ENCODE results near the gene ZNF326.
"Not testable (repeated sequence)": the region's sequence is repeated elsewhere in the genome, so short reads cannot be mapped to it uniquely, and the experiment has no call there.

ZNF326 gene

DNA sequence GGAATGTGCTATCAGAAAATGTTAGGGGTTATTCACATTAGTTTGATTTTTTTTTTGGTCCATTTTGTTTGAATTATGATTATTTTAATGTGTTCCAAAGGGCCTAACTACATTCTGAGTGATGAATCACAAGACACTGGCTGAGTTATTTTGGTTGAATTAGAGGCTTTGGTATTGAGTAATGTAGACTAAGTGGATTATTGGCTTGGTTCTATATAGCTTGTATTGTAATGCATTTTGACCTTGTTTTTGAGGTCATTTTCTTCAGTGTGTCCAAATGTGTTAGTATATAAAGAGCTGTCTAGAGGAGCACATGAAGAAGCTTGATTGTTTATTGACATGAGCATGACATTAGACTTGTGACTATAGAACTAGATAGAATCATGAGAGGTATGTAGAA lies 3.4 kb downstream of the ZNF326 start:
- DNase-seq = no peak

- DNase-seq = no peak
Measured at GRCh38 chr1:89999208-89999607, 4.3 kb downstream of the ZNF326 start.

GRCh38 chr1:89999628-90000027 lies 4.7 kb downstream of the ZNF326 start:
- DNase-seq = no peak

DNA sequence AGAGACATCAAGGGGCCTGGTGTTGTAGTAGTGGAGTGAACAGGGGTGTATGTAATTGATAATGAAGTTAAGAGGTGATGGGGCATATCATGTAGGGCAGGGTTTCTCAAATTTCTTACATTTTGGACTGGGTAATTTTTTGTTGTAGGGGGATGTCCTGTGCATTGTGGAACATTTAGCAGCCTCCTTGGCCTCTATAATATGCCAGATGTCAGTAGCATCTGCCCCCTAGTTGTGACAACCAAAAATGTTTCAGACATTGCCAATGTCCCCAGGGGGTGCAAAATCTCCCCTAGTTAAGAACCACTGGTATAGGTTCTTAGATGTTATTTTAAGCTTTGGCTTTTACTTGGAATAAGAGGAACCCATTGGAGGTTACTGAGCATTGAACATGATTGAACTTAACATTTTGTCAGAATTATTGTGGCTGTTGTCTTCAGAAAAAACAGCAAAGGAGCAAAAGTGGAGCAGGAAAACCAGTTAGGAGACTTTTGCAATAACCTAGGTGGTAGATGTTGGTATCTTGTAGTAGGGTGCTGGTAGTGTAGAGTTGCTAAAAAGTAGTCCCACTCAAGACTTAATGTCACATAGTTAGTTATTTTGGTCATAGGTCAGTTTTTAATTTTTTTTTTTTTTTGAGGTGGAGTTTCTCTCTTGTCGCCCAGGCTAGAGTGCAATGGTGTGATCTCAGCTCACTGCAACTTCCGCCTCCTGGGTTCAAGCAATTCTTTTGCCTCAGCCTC lies 6.2 kb downstream of the ZNF326 start:
- no peak for DNase-seq

DNA sequence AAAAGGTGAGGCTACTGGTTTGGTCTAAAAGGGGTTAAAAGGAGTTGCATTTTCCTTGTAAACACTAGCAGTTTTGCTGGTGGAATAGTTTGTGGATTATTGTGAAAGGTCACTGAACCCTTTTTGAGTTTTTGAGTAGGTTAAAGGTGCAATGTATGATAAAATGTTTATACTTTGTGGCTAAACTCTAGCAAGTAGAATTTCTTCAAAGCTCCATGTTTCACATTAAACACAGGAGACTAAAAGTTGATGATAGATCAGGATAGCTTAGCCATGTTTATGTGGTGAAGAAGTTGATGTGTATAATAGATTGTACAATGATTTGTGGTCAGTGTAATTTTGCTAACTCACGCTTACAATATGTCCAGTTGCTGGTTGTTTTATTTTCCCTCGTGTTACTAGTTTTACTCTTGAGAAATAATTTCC lies 13.1 kb downstream of the ZNF326 start:
- no peak for DNase-seq

- no peak for DNase-seq
Measured at GRCh38 chr1:90012300-90012699, 17.4 kb downstream of the ZNF326 start.

DNA sequence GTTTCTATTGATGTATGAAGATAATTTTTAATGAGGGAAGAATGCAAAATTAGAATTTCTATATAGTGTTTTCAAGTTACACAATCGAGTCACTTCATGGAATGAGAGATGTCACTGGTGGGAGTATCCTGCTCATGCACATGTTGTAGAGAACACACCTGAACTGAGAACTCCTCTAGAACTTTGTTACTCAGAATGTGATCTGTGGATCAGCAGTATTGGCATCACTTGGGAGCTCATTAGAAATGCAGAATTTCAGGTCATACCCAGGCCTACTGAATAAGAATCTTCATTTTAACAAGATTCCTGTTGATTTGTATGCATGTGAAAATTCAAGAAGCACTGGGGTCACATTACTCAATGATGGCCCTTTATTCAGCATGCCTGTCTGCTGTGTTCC lies 28.8 kb downstream of the ZNF326 start:
- no peak for DNase-seq

- no peak for DNase-seq
Measured at GRCh38 chr1:90027281-90027680, 32.4 kb downstream of the ZNF326 start.

- no peak for DNase-seq
Measured at GRCh38 chr1:90039652-90040051, 44.7 kb downstream of the ZNF326 start.

DNA sequence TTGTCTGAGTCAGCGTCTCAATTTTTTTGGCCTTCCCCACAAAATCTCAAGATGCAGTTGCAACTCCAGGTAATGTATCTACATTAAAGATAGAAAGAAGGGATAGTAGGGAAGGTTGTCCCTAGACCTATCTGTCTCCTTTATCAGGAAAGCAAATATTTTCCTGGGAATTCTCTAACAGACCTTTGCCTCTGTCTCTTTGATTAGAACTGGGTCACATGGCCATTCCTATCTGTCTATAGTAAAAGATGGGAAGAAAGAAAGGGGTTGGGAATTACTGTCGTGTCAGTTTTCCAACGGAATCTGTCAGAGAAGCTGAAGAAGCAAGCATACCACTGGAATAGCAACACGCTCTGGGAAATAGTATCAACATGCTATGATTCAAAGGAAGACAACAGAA lies 48.7 kb downstream of the ZNF326 start:
- DNase-seq = no peak

GRCh38 chr1:90044346-90044745 lies 49.4 kb downstream of the ZNF326 start:
- DNase-seq = no peak

DNA sequence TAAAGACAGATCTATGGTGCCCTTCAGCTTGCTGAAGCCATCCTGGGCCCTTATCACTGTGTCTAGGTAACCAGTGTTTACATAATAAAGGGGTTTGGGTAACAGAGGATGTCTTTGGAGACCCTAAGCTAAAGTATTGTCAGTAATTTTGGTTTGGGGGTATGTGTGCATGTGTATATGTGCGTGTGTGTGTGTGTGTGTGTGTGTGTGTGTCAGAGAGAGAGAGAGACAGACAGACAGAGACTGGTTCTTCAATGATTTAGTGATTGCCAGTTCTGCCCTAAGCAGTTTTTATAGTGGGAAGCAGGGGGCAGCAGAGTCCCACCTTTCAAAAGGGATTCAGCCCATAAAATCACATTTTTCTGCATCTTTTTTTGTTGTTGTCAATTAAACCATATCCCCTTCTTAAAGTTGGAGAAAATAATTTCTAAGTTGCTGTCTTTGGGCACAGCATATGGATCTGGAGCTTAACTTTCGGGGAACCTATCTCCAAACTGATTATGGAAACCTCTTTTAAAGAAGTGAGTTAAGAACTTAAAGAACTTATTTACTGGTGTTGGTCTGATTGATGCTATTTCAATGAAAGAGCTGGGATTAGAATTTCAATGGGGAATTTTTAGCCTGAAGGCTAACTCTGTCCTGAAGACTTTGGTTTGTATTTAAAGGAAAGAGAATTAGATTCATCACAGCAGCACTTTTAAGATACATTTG lies 51.1 kb downstream of the ZNF326 start:
- DNase-seq = no peak

DNA sequence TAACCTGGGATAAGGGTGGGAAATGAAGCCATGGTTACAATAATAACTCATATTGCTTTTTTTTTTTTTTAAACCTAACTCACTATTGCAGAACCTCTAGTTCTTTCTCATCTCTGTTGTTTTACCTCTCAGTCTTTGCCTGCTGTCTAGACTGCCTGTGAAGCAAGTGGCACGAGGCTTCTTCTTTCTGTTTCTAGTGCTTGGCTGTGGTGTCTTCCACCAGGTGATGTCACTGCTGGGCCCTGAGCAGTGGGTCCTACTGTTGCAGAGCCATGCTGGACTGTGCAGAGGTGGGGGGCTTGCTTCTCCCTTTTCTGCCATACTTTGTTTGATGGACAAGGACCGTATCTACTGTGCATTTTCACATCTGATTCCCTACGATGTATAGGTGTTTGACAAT lies 51.7 kb downstream of the ZNF326 start:
- no peak for DNase-seq

GRCh38 chr1:90048043-90048442 lies 53.1 kb downstream of the ZNF326 start:
- DNase-seq = no peak

GRCh38 chr1:90062700-90063643 lies 68.1 kb downstream of the ZNF326 start:
- not testable (repeated sequence) for DNase-seq

- DNase-seq = not testable (repeated sequence)
Measured at GRCh38 chr1:90064109-90064508, 69.2 kb downstream of the ZNF326 start.

DNA sequence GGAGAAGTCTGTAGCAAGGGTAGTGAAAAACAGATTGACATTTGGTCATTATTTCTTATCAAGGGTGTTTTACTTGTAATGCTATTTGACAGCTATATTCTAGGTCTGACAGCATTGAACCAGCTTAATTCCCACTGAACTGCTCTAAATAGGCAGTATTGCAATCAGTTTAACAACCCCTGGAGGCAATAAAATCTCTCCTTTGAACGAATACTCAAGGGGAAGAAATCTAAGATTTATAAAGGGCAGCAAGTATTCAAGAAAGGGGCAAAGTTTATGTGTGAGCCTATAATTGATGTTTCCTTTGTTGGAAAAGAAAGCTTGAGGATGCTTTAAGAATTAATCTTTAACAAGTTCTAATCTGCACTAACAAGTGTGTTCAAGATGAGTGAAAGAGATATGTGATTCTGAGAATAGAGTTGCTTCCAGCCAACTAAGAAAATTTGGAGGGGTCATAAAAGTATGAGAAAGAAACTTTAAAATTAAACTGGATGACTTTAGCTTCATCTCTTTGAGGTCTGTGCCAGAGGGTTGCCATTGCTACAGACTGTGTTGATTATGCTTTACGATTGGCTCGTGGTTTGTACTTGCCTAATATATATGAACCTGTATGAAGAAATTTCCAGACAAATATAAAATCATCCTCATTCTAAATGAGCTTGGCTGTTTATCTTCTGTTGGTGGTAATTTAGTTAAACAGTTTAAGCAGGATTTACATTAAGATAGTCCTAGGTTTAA lies 72.5 kb downstream of the ZNF326 start:
- DNase-seq = no peak

DNA sequence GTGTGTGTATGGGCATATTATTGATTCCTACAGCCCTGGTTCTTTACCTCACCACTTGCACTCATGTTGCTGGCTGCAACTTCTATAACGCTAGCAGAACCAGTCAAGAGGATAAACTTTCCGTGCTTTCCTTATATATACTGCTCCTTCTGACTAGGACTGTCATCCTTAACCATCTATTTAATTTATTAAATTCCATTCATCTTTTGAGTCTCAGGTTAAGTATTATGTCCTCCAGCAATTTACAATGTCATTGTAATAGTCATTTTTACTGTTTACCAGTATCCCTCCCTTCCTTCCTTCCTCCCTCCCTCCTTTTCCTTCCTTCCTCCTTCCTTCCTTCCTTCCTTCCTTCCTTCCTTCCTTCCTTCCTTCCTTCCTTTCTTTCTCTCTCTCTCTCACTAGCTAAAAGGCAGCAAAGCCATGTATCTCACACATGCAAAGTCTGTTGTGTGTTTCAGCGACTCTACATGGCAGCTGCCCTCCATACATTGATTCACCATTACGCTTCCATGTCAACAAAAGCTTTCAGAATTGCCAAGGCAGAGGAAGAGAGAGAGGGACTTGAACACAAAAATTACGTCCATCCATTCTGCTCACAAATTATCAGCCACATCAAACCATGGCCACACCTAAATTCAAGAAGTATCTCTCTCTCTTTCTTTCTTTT lies 73.8 kb downstream of the ZNF326 start:
- no peak for DNase-seq

DNA sequence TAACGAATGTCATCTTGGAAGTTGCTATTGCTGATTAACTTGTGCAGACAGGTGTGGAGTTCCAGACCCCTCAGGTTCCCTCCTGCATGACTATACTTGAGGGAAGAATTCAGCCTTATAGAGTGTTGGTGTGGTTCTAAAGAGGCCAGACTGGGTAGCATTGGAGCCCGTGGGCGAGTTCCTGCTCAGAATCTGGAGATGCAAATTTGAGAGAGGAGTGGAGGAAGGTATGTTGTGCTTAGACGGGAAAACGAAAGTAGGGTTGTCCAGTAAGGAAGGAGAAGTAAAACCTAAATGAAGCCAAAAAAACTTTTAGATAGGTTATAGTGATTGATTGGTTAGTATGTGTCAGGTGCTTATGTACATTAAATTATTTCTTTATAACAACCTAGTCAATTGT lies 79.2 kb downstream of the ZNF326 start:
- no peak for DNase-seq

DNA sequence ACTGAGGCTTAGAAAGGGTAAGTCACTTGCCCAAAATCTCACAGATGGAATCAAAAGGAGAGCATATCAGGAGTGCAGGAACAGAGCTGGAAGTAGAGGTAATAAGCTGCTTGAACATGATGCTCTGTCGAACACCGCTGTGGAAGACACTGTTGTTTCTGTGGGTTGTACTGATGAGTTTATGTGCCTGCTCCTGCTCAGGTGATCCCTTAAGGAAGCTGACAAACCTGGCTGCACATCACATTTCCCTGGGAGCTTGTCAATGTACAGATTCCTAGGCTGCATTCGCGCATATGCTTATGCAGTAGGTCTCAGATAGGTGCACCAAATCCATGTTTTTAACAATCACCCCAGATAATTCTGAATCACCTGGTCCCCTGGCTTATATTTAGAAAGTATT lies 79.7 kb downstream of the ZNF326 start:
- DNase-seq = no peak

DNA sequence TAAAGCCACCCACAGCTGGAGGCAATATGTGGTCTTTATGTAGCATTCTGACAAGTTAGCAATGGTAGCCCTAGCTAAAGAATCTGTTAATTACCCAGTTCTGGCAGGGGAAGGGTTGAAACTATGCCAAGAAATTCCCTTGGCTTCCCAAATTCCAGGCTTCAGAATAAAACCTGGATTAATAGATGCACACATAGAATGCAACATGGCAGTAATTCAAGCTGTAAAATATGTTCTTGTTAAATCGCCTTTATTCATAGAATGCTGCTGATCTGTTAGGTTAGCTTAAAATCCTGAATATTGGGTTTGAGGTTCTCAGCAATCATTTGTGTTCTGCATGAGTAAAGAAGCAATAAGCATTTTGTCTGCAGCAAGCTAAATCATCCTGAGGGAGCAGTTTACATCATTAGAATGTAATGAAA lies 80.1 kb downstream of the ZNF326 start:
- DNase-seq = no peak

DNA sequence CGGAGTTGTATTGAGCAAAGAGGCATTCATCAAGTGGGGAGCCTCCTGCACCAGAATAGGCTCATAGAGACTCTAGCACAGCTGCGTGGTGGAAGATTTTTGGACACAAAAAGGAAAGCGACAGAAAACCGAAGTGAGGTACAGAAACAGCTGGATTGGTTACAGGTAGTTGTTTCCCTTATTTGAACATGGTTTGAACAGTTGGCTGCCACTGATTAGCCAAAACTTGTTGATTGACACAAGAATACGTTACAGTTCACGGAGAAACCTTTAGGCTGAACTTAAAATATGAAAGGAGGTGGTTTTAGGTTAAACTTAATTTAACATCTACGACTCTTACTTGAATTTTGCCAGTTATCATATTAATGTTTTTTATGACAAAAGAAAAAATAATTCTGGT lies 89.1 kb downstream of the ZNF326 start:
- DNase-seq = no peak
